ENCODE measurements around the gene AUTS2. TPM values are rescaled to one million over a fixed set of nuclear protein-coding genes. Genes with fewer than 3 reads are reported as not detected.

AUTS2 gene
- polyA plus RNA-seq, 1 experiment = 0.54 TPM

DNA sequence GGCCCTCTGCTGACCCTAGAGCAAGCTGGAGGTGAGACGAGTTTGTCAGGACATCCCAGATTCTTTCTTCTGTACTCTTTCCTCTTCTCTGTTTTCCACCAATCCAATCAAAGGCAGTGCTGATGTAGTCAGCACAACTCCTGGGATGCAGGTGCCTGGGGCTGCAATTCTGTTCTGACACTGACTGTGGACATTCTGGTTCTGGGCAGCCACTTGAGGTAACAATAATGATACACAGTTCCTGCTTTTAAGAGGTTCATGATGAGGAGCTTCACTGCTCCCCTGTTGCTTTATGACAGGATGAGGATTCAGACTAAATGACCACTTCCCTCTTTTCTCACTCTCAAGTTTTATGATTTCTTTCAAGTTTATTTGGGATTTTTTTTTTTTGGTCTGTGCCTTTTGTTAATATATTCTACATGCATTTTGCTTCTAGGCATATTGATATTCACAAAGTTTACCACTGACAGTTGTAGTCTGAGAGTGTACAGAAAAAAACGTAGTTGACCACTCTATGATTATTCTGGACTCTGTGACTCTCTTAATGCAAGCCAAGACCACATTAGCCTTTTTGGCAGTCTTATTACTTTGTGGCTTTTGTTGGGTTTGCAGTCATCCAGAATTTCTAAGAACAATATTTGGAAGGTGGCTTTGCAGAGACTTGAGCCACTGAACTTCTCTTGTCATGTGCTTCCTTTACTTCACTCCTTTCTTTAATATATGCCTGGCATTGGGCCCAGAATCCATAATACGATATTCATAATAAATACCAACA is 247.6 kb downstream of the AUTS2 start:
- Histone ChIP-seq H3K27me3 (ENCODE audit: control insufficient read depth, insufficient read depth, low read length) (no peaks in the 10 kb centered on the region), H3K4me3 (ENCODE audit: low read depth, low read length) (no peak overlapping the region), H3K36me3 (ENCODE audit: control insufficient read depth, insufficient read depth, low read length) (no peaks in the 10 kb centered on the region)
- no peak for DNase-seq (ENCODE audit: low read depth)
- POLR2A ChIA-PET = no interaction called here
- TF ChIP-seq, protein P1, sequence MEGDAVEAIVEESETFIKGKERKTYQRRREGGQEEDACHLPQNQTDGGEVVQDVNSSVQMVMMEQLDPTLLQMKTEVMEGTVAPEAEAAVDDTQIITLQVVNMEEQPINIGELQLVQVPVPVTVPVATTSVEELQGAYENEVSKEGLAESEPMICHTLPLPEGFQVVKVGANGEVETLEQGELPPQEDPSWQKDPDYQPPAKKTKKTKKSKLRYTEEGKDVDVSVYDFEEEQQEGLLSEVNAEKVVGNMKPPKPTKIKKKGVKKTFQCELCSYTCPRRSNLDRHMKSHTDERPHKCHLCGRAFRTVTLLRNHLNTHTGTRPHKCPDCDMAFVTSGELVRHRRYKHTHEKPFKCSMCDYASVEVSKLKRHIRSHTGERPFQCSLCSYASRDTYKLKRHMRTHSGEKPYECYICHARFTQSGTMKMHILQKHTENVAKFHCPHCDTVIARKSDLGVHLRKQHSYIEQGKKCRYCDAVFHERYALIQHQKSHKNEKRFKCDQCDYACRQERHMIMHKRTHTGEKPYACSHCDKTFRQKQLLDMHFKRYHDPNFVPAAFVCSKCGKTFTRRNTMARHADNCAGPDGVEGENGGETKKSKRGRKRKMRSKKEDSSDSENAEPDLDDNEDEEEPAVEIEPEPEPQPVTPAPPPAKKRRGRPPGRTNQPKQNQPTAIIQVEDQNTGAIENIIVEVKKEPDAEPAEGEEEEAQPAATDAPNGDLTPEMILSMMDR (IDR thresholded peaks at IDR 0.05; ENCODE audit: insufficient read depth, low read depth, low read length) = no peak
- CTCF ChIA-PET = no interaction called here

DNA sequence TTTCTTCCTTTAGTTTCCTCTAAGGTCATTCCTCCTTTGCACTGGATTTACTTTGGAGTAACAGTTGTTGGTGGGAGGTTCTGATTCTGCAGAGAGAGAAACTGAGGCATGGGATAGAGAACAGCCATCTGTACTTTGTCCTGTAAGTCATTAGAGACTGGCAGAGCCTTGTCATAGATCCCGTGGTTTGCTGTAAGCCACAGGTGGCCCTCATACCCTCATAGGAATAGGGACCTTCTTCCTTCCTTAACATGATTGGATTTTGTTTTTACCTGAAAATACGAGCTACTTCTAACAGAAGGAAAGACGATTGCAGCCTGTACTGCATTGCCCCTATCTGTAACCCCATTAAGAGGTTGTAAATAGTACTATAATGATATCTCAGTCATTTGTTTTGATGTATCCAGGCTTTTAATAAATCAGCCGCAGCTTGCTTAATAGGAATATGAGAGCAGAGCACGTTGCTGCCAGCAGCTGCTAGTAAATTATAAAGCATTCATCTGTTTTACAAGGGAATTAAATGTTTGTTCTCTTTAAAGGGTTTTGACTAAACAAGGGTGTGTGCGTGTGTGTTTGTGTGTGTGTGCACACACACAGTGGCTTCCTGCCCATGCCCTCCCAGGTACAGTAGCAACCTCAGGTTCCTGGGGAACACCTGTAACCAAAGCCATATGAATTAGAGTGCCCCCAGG is 249.8 kb downstream of the AUTS2 start:
- Histone ChIP-seq H3K4me3 (ENCODE audit: low read depth, low read length) (no peak overlapping the region), H3K36me3 (ENCODE audit: control insufficient read depth, insufficient read depth, low read length) (no peaks in the 10 kb centered on the region), H3K27me3 (ENCODE audit: control insufficient read depth, insufficient read depth, low read length) (no peaks in the 10 kb centered on the region)
- CTCF ChIA-PET = no interaction called here
- DNase-seq (ENCODE audit: low read depth) = no peak
- TF ChIP-seq, protein P1 (IDR thresholded peaks at IDR 0.05; ENCODE audit: insufficient read depth, low read depth, low read length) = no peak
- POLR2A ChIA-PET = no interaction called here

DNA sequence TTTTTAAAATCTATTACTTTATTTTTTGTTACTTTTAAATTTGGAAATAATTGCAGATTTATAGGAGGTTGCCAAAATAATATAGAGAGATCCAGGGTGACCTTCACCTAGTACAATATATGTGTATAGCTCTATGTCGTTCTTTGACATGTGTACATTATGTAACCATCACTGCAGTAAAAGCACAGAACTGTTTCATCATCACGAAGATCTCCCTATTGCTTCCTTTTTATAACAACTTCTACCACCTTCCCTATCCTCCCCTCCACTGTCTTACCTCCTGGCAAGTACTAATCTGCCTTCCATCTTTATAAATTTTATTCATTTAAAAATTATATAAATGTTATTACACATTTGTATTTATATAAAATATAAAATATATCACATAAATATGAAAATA is 251.0 kb downstream of the AUTS2 start:
- CTCF ChIA-PET = no interaction called here
- no peak overlapping the region for H3K4me3 ChIP-seq (ENCODE audit: low read depth, low read length)
- TF ChIP-seq, protein P1 (IDR thresholded peaks at IDR 0.05; ENCODE audit: insufficient read depth, low read depth, low read length) = no peak
- no peak for DNase-seq (ENCODE audit: low read depth)
- no peaks in the 10 kb centered on the region for H3K27me3 ChIP-seq (ENCODE audit: control insufficient read depth, insufficient read depth, low read length)
- no peaks in the 10 kb centered on the region for H3K36me3 ChIP-seq (ENCODE audit: control insufficient read depth, insufficient read depth, low read length)
- POLR2A ChIA-PET = no interaction called here

DNA sequence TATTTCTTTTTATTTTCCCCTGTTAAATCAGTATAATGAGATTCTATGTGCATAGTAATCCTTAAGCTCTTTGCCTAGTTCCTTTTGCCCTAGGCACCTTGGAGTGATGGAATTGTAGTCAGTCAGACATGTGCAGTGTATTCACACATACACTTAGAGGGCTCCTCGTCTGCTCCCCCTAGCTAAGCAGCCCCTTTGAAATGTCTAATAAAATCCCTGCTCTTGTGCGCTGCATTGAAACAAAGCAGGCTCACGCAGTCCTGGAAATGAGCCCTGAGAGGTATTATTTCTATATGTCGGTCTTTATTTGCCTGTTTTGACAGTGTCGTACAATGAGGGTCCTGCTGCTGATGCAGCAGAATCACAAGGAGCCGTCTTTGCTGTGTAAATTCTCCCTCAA is 258.7 kb downstream of the AUTS2 start:
- Histone ChIP-seq H3K27me3 (ENCODE audit: control insufficient read depth, insufficient read depth, low read length) (no peaks in the 10 kb centered on the region), H3K4me3 (ENCODE audit: low read depth, low read length) (no peak overlapping the region), H3K36me3 (ENCODE audit: control insufficient read depth, insufficient read depth, low read length) (no peaks in the 10 kb centered on the region)
- DNase-seq (ENCODE audit: low read depth) = no peak
- POLR2A ChIA-PET = no interaction called here
- CTCF ChIA-PET = no interaction called here
- TF ChIP-seq, protein P1 (IDR thresholded peaks at IDR 0.05; ENCODE audit: insufficient read depth, low read depth, low read length) = no peak

DNA sequence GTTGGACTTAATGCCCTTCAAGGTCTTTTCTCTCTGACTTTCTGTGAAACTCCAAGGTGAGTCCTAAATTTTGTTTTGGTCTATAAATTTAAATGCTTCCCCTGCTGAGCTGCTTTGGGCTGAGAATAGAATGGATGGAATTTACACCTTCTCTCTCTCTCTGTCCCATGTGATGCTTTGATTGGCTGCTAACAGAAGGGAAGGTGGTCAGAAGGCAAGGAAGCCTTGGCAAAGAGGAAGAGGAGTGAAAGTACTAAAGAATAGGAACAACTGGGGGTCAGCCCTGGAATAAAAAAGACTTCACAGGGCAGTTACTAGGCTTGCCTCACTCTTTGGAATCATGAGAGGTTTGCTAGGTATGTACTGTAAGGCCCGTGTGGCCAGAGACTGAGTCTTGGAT is 260.2 kb downstream of the AUTS2 start:
- H3K36me3 ChIP-seq (ENCODE audit: control insufficient read depth, insufficient read depth, low read length) = no peaks in the 10 kb centered on the region
- TF ChIP-seq, protein P1 (IDR thresholded peaks at IDR 0.05; ENCODE audit: insufficient read depth, low read depth, low read length) = no peak
- no peak for DNase-seq (ENCODE audit: low read depth)
- CTCF ChIA-PET = no interaction called here
- POLR2A ChIA-PET = no interaction called here
- H3K27me3 ChIP-seq (ENCODE audit: control insufficient read depth, insufficient read depth, low read length) = no peaks in the 10 kb centered on the region
- H3K4me3 ChIP-seq (ENCODE audit: low read depth, low read length) = no peak overlapping the region

All from BJ (cell line).